Measurements from ENCODE around the gene FARS2.

DNA sequence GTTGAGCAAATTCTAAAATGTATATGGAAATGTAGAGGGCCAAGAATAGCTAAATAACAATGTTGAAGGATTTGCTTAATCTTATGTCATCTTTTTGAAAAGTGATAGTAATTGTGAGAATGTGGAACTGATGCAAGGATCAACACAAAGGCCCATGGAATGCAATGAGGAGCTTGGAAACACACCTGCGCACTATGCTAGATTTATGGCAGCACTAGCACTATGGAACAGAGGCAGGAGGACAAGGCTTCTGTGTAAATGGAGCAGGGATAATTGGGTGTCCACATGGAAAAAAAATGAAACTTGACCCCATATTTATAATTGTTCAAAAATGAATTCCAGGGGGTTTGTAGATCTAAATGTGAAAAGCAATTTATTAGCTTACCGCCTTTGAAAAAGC lies 298.3 kb downstream of the FARS2 start:
- TF ChIP-seq GATA3 (IDR thresholded peaks at IDR 0.05; ENCODE audit: low read depth, low read length) (no peak), GATA2 (IDR thresholded peaks at IDR 0.05; ENCODE audit: low read depth, low read length) (no peak)
